ENCODE data around the gene YARS1.

GRCh38 chr1:32755810-32756159 lies 61.4 kb downstream of the YARS1 start:
- TF ChIP-seq CTCF (conservative IDR thresholded peaks at IDR 0.05; ENCODE audit: low read depth, low read length) (no peak), EZH2 (IDR thresholded peaks at IDR 0.05; ENCODE audit: borderline replicate concordance, low read depth, low read length, poor library complexity, severe bottlenecking) (no peak)

All from A673 (cell line).